NT2/D1 (cell line): Measurements from ENCODE around the gene GCN1.
A peak's percentile ranks its signal among the peaks of the same experiment; 100 is the strongest.
"Not testable (repeated sequence)": the region's sequence is repeated elsewhere in the genome, so short reads cannot be mapped to it uniquely, and the experiment has no call there.

Experiments used
- DNase-seq: peaks from one replicate; pipeline ENCODE4 v3.0.0-alpha.2; 2011; ENCODE audit warnings: low read depth, low spot score
- H3K27me3 ChIP-seq: 2 replicates; pipeline ENCODE4 v1.6.0; 2011; ENCODE audit warnings: mild to moderate bottlenecking; ENCODE audit not compliant: insufficient read length, insufficient read depth
- H3K36me3 ChIP-seq: 2 replicates; pipeline ENCODE4 v1.6.1; 2011; ENCODE audit warnings: mild to moderate bottlenecking, low read length, mixed read lengths; ENCODE audit not compliant: insufficient read depth, insufficient read length
- H3K4me1 ChIP-seq: 2 replicates; pipeline ENCODE4 v1.5.1; 2011; ENCODE audit not compliant: insufficient read depth, insufficient read length
- H3K4me3 ChIP-seq: 2 replicates; pipeline ENCODE4 v1.5.1; 2011; ENCODE audit warnings: low read depth; ENCODE audit not compliant: insufficient read length
- H3K9ac ChIP-seq: 2 replicates; pipeline ENCODE4 v1.6.0; 2011; ENCODE audit warnings: low read depth; ENCODE audit not compliant: insufficient read length
- H3K9me3 ChIP-seq: 2 replicates; pipeline ENCODE4 v1.5.1; 2011; ENCODE audit warnings: mild to moderate bottlenecking, low read length; ENCODE audit not compliant: insufficient read depth
- SUZ12 ChIP-seq: IDR thresholded peaks from 2 replicates; pipeline ENCODE4 v1.6.1; 2011; ENCODE audit not compliant: insufficient read length, insufficient read depth; ENCODE audit errors: extremely low read depth
- YY1 ChIP-seq: IDR thresholded peaks from 2 replicates; pipeline ENCODE4 v1.6.1; 2011; ENCODE audit not compliant: insufficient read length, insufficient read depth
- ZNF274 ChIP-seq: IDR thresholded peaks from 2 replicates; pipeline ENCODE4 v1.6.1; 2011; ENCODE audit warnings: mild to moderate bottlenecking, low read depth, low read length

GCN1 gene

DNA sequence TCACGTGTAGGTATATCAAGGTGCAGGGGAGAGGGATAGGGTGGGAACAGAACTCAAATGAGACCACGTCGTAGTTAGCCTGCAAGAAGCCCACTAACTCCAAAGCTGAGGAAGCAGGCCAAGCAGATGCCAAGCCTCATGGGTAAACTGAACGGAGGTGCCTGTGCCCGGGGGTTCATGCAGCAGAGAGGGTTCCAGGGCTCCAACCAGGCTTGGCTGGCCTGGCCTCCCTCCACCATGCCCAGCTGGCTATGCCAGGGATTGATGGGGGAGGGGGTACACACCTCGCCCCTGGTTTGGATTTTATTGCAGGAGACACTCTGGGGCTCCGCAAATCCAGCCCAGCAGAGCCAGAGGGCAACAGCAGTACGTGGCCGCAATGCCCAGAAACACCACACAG, 43.7 kb upstream of the GCN1 start:
- peaks cover 43% of the 10 kb centered on the region for H3K36me3 ChIP-seq
- no peaks in the 10 kb centered on the region for H3K27me3 ChIP-seq
- no peak overlapping the region for H3K4me3 ChIP-seq
- no peak for TF ChIP-seq ZNF274
- TF ChIP-seq SUZ12 = no peak
- TF ChIP-seq YY1 = no peak
- no peak overlapping the region for H3K9ac ChIP-seq
- no peaks in the 10 kb centered on the region for H3K9me3 ChIP-seq
- peaks cover 39% of the 10 kb centered on the region for H3K4me1 ChIP-seq
- no peak for DNase-seq

DNA sequence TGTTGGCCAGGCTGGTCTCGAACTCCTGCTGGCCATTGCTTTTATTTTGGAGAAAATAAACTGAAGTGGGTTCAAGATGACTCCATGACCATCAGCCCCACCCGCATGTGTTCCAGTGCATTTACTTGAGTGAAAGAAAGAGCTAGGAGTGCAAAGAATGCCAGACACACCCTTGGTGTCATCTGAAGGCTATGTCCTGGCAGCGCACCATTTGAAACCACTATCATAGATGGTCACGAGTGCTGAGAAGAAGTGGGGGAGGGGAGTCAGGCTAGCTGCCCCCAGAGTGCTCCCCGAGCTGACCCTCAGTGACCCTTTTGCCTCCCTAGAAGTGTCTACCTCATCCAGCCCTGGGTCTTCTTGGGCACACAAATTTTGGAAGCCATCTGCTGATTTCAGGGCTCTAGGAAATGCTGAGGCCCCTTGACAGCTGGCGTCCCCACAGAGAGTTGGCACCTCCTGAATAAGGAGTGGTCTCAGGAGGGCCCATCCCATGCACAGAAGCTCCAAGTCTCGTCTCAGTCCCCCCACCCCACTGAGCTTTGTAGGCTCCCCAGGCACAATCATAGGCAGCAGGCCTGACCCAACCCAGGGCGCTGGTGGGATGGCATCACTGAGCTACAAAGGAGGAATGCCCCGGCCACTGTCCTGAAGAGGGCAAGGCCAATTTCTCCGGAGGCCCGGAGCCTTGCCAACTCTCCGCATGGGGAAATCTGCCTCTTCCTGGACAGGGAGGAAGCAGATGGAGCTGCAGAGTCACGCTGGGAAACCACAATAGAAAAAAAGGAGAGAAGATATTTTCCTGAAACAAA, 43.1 kb upstream of the GCN1 start:
- H3K36me3 ChIP-seq = peaks cover 40% of the 10 kb centered on the region
- no peaks in the 10 kb centered on the region for H3K9me3 ChIP-seq
- H3K27me3 ChIP-seq = no peaks in the 10 kb centered on the region
- H3K4me1 ChIP-seq = peaks cover 46% of the 10 kb centered on the region
- no peak overlapping the region for H3K4me3 ChIP-seq
- TF ChIP-seq YY1 (no peak), ZNF274 (no peak), SUZ12 (no peak)
- DNase-seq = no peak
- H3K9ac ChIP-seq = no peak overlapping the region

DNA sequence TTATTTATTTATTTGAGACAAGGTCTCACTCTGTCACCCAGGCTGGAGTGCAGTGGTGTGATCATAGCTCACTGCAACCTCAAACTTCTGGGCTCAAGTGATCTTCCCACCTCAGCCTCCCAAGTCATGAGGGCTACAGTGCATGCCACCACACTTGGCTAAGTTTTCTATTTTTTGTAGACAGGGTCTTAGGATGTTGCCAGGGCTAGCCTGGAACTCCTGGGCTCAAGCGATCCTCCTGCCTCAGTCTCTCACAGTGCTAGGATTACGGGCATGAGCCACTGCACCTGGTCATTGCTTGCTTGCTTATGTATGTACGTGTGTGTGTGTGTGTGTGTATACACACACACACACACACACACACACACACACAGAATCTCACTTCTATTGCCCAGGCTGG, 42.3 kb upstream of the GCN1 start:
- peaks cover 34% of the 10 kb centered on the region for H3K36me3 ChIP-seq
- H3K4me1 ChIP-seq = peaks cover 52% of the 10 kb centered on the region
- H3K9ac ChIP-seq, H3K27me3 ChIP-seq, H3K9me3 ChIP-seq, DNase-seq, H3K4me3 ChIP-seq: not testable (repeated sequence)

DNA sequence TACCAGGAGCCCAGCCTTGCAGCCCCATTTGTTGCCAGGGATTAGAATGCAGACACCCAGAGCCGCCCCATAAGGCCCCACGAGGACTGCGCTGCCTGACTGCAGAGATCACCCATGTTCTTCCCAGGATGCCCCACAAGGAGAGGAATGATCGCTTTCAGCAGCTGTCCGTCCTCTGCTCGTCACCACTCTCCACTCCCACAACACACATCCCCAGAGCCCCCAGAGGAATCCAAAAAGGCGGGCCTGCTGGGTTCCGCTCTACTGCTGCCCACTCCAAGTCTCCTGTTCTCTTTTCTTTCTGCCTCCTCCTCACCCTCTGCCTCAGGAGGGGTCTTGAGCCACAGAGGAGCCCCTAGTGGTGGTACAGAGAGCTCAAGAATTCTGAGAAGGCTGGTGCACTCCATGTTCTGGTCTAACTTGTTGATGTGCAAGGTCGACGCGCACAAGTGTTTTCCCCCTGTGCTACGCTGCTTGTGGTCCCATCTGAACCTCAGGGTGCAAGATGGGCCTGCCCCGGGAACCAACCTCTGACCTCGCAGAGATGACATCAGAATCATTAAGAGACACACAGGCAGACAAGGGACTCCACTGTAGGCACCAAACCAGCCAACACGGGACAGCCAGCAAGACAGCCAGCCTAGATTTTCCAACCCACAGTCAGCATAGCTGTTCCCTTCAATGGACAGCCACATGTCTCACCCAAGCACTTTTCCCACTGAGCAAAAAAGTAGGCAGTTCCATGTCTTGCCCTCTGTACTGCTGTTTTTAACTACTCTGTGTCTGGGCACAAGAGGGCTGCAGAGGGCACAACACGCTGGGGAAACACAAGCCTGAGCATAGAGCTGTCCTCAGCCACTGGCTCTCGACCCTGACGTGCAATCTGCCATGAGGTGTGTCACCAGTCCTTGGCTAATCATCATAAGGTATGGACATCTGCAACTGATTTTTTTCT, 41.1 kb upstream of the GCN1 start:
- peaks cover 52% of the 10 kb centered on the region for H3K4me1 ChIP-seq
- no peak overlapping the region for H3K4me3 ChIP-seq
- H3K27me3 ChIP-seq = no peaks in the 10 kb centered on the region
- no peaks in the 10 kb centered on the region for H3K9me3 ChIP-seq
- peak overlapping the region; percentile 62 for H3K9ac ChIP-seq
- H3K36me3 ChIP-seq = peaks cover 23% of the 10 kb centered on the region
- DNase-seq = no peak
- TF ChIP-seq ZNF274 (no peak), YY1 (no peak), SUZ12 (no peak)

DNA sequence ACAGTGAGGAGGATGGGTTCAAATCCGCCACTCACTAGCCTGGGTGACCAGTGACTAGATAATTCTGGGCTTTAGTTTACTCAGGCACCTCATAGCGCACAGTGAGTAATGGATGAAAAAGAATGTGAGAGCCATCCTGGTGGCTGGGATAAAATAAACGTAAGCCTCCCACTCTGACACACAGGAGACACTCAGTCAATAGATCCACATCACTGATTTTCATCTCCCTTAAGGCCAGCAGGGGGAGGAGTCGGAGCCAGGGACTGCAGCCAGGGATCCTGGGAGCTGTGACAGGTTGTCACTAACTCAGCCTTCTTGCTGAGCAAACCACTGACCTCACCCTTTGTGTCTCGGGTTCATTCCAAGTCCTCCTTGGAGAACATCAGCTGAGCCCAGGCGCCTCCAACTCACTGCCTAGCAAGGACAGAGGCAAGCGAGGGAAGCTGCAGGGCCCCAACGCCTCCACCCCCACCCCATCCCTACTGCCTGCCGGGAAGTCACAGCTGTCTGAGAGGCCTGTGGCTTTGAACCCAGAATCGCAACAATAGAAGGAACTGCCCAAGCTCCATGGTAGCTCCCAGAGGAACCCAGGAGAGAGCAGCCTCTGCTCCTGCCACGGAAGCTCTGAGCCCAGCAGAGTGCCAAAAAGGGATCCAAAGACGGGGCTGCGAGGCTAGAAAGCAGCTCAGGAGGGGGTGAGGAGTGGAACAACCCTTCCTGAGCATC, 40.3 kb upstream of the GCN1 start:
- Histone ChIP-seq H3K36me3 (peaks cover 20% of the 10 kb centered on the region), H3K9ac (peak overlapping the region; percentile 62), H3K4me1 (peaks cover 56% of the 10 kb centered on the region), H3K27me3 (no peaks in the 10 kb centered on the region), H3K4me3 (no peak overlapping the region), H3K9me3 (no peaks in the 10 kb centered on the region)
- no peak for DNase-seq
- no peak for TF ChIP-seq SUZ12
- no peak for TF ChIP-seq YY1
- no peak for TF ChIP-seq ZNF274

DNA sequence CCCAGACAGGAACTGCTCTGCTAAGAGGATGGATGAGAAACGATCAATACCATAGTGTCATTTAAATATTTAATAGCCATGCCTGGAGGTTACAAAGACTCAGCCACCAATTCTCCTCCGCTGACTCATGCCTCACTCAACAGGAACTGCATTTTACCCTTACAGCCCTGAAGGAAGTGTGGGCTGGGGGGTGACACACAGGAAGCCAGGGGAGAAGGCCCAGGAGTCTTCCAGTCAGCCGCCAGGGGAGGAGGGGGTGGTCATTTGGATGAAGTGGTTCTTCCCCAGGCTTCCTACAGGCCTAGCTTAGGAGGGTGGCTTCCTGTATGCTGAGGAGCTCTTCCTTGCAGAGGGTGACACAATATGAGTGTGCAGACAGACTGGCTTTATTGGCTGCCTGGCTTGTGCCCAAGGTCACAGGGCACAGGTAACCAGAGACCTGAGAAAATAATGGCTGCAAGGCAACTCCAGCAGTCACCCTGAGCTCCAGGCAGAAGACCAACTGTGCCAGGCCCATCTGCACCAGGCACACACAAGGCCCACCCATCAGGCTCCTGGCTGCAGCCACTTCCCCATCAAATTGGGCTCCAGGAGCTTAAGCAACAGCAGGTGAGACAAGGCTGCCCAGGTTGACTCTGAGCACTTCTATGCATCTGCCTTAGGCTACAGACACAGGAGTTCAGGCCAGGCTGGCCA, 36.9 kb upstream of the GCN1 start:
- H3K4me3 ChIP-seq = peak overlapping the region; percentile 13
- H3K4me1 ChIP-seq = peaks cover 70% of the 10 kb centered on the region
- peak; percentile 92 for DNase-seq
- H3K9ac ChIP-seq = peak overlapping the region; percentile 82
- H3K9me3 ChIP-seq = no peaks in the 10 kb centered on the region
- TF ChIP-seq YY1 (no peak), ZNF274 (no peak), SUZ12 (no peak)
- H3K27me3 ChIP-seq = no peaks in the 10 kb centered on the region
- H3K36me3 ChIP-seq = peaks cover 14% of the 10 kb centered on the region
